ENCODE data around the gene VRK3. TPM values are rescaled to one million over a fixed set of nuclear protein-coding genes. Genes with fewer than 3 reads are reported as not detected.
A peak's percentile ranks its signal among the peaks of the same experiment; 100 is the strongest.
"Not testable (repeated sequence)": the region's sequence is repeated elsewhere in the genome, so short reads cannot be mapped to it uniquely, and the experiment has no call there.

The VRK3 gene
- total RNA-seq, 1 experiment from 2014 or later = 18.2 TPM

- DNase-seq (ENCODE audit: low read depth) = no peak
Observed at GRCh38 chr19:49957262-49957915, 67.8 kb downstream of the VRK3 start.

GRCh38 chr19:49956115-49956495 is 69.1 kb downstream of the VRK3 start:
- no peak for DNase-seq (ENCODE audit: low read depth)

GRCh38 chr19:49954933-49955332 is 70.2 kb downstream of the VRK3 start:
- no peak for DNase-seq (ENCODE audit: low read depth)

- DNase-seq (ENCODE audit: low read depth) = no peak
Observed at GRCh38 chr19:49954092-49954829, 70.9 kb downstream of the VRK3 start.

DNA sequence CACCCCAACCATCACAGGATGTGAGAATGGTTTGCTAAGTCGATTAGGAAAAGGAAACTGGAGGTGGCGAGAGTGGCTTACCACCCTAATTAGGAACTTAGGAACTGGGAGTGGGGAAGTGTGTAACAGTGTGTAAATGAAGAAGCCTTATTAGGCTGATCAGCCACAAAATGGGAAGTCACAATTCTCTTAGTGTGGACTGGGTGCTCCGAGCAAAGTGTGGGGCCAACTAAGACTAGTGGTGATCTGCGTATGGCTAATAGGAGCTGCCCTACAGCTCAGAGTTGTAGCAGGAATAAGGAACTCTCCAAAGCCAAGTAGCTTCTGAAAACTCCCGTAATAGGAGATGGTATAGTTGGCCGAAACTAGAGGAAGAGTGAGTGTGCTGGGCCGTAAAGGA is 71.8 kb downstream of the VRK3 start:
- DNase-seq (ENCODE audit: low read depth) = no peak

GRCh38 chr19:49952906-49953305 is 72.3 kb downstream of the VRK3 start:
- no peak for DNase-seq (ENCODE audit: low read depth)

GRCh38 chr19:49952479-49952836 is 72.7 kb downstream of the VRK3 start:
- DNase-seq (ENCODE audit: low read depth) = no peak

DNA sequence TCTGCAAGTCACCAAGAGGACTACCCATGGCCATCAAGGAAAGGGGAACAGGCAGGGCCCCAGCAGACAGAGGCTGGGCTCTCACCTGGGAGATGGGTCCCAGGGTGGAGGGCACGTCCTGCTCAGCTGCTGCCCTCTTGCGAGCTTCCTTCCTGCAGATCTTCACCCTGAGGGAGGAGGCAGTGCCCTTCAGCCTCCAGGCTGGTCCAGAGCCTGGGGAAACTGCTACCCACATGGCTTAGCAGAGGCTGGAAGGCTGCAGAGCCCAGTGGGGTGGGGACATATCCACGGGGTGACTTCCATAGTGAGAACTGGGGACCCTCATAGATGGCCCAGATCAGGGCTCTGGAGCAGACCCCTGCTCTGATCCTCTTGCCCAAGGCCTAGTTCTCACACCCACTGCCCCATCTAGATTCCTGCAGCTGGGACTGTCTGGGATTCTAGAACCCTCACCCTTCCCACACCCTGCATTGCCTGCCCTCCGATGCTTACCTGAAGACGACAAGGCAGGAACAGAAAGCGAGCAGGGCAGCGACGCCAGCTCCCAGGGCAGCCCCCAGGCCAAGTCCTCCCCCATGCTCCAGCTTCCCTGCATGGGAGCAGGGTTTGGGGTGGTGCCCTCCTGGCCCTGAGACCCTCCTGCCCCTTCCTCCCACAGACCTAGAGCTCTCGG is 73.2 kb downstream of the VRK3 start:
- no peak for DNase-seq (ENCODE audit: low read depth)

- DNase-seq (ENCODE audit: low read depth) = no peak
Observed at GRCh38 chr19:49950956-49951526, 74.1 kb downstream of the VRK3 start.

DNA sequence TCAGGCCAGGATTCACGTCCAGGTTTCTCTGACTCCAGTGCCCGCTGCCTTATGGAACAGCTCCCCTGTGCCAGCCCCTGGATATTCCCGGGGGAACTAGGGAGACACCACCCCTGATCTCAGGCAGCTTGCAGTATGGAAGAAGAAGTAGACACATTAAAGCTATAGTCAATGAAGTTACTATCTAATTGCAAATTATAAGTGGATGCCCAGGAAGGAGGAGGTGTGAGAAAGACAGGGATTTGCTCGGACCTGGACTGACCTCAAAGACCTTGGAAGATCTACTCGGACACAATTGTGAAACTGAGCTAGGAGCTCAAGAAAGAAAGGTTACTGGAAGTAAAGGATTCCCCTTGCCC is 74.6 kb downstream of the VRK3 start:
- no peak for DNase-seq (ENCODE audit: low read depth)

- DNase-seq (ENCODE audit: low read depth) = peak; percentile 36
Observed at GRCh38 chr19:49949742-49950589, 75.2 kb downstream of the VRK3 start.

GRCh38 chr19:49946415-49946814 is 78.8 kb downstream of the VRK3 start:
- DNase-seq (ENCODE audit: low read depth) = no peak

DNA sequence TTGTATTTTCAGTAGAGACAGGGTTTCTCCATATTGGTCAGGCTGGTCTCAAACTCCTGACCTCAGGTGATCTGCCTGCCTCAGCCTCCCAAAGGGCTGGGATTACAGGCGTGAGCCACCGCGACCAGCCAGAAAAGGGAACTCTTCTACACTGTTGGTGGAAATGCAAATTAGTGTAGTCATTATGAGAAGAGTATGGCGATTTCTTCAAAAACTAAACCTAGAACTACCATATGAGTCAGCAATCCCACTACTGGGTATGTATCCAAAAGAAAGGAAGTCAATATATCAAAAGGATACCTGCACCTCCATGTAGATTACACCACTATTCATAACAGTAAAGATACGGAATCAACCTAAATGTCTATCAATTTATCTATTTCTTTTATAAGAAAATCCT is 80.6 kb downstream of the VRK3 start:
- DNase-seq (ENCODE audit: low read depth) = not testable (repeated sequence)

DNA sequence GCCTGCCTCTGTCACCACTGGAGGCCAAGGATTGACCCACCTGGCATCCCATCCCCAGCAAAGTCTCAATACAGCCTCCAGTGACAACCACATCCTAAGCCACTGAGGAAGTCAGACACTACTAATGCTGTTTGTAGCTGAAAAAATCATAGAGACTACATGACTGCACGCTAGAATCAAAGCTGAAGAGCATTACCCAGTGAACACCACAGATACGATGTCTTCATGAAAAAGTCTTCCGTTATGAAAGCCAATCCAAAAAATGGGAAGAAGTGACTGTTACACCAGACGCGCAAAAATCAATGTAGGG is 84.7 kb downstream of the VRK3 start:
- no peak for DNase-seq (ENCODE audit: low read depth)

DNA sequence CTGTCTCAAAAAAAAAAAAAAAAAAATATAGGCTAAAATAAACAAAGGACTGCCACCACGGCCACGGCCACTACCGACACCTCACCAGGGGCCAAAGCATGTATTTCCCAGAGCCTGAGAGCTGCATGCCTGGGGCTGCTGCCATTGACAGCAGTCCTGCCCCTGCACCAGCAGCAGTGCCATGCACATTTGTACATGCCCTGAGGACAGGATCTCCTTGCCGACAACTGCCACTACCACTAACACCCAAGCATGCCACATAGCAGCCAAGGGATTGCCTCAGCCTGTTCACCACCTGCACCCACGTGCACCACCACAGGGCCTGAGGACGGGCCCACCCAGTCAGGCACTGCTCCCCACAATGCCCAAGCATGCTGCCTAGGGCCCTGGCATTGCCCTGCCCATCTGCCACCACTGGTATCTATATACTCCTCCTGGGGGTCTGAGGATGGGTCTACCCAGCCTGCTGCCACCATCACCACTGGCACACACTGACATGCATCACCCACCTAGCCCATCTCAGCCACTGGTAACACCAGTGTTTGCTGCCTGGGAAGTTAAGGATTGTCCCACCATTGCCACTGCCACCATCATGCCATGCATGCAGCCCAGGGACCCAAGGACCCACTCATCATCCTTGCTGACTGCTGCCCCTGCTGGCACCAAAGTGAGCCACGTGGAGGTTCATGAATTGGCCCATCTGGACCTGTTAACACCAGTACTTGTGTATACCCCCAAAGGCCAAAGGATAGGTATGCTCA is 85.3 kb downstream of the VRK3 start:
- no peak for DNase-seq (ENCODE audit: low read depth)

DNA sequence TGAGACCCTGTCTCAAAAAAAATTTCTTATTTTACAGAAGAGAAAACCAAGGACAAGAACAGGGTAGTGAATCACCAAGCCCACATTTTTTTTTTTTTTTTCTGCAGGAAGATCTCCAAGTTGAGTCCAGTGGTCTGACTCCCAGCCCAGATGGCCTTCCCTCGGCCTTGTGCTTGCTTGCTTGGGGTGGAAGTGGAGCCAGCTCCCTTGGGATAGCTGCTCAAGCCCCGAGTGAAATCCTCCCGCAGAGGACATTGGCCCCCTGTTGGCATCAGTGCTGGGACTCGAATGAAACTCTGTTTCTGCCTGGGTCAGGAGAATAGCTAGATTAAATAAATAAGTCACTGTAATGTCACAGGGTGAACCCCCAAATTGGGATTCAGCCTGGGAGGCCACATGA is 86.5 kb downstream of the VRK3 start:
- no peak for DNase-seq (ENCODE audit: low read depth)

DNA sequence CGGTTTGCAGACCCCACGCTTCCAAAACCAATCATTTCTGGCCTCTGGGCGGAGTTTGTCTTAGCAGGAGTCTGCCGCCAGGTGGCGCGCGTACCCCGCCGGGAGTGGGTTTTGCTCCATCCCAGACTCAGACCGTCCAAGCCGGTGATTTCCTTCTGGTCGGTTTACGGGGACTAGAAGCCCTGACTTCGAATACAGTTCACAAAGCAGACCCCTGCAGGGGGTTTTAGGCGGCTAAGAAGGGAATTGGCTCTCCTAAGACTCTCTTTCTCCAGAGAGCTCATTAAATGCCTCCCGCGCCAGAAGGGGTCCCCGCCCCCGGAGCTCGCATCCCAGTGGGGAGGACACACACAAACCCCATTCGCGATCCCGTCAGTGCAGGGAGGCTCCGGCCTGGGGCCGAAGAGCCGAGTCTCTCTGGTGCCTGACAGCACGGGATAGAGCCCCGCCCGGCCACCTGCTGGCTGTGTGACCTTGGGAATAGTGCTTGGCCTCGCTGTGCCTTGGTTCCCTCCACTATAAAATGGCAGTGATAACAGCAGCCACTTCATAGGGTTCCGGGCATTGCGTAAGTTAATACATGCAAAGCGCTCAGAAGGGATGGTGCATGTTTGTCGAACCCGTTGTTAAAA is 87.3 kb downstream of the VRK3 start:
- peak; percentile 83 for DNase-seq (ENCODE audit: low read depth)

DNA sequence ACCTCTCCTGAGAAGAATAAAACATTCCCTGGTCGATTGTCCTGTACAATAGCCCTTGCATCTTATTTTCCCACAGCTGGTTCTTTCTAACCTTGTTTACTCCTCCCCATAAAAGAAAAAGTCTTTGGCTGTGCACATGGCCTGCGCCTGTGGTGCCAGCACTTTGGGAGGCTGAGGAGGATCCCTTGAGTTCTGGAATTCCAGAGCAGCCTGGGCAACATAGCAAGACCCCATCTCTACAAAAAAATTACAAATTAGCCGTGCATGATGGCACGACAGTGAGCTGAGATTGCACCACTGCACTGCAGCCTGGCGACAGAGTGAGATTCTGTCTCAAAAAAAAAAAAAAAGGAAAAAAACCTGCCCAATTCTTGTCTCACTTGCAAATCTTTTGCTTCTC is 88.6 kb downstream of the VRK3 start:
- DNase-seq (ENCODE audit: low read depth) = no peak

- no peak for DNase-seq (ENCODE audit: low read depth)
Observed at GRCh38 chr19:49933643-49934042, 91.5 kb downstream of the VRK3 start.

- DNase-seq (ENCODE audit: low read depth) = no peak
Observed at GRCh38 chr19:49932731-49933131, 92.4 kb downstream of the VRK3 start.

DNA sequence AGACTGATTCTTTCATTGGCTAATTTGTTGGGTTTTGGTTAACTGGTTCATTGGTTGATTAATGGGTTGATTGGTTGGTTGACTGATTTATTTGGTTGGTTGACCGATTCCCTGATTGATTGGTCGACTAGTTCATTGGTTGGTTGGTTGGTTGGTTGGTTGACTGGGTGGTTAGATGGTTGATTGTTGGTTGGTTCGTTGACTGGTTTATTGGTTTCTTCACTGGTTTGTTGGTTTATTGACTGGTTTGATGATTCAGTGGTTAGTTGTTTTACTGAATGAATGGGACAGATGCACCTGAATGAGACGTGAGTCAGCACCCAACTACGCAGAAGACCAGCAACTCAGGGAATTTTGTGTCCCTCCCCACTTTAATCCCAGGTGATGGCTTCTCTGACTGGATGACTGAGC is 93.1 kb downstream of the VRK3 start:
- DNase-seq (ENCODE audit: low read depth) = no peak

Measured in Daoy (cell line).